ENCODE measurements around the gene GPBP1L1.
"Not testable (repeated sequence)": the region's sequence is repeated elsewhere in the genome, so short reads cannot be mapped to it uniquely, and the experiment has no call there.

- TF ChIP-seq EZH2, CTCF, EZH2phosphoT487 (IDR thresholded peaks at IDR 0.05): not testable (repeated sequence)
Measured at GRCh38 chr1:45717386-45717785, 31.1 kb upstream of the GPBP1L1 start.

Data from neural progenitor cell (in vitro differentiated cells).